K562 (cell line): ENCODE data around the gene SH3PXD2B. TPM values are rescaled to one million over a fixed set of nuclear protein-coding genes. Genes with fewer than 3 reads are reported as not detected.

Source experiments
- ATAC-seq: fragments of 200-7000 bp; cut with Tn5 transposase; 3 replicates; pipeline ENCODE4 v1.9.1; 2020; ENCODE audit warnings: moderate library complexity
- BruUV-seq: library from RNA; stranded (reverse); fragments of 400-500 nt; replicated peaks from 2 replicates; lab custom pipeline; 2021; lab: Mats Ljungman, UMichigan
- CTCF ChIA-PET: fragments of 300-600 bp; formaldehyde crosslinking; extraction: SDS; loops from one replicate; lab custom pipeline; 2021; ENCODE audit warnings: low intra/inter-chr PET ratio; lab: Yijun Ruan, JAX
- POLR2A ChIA-PET: fragments of 300-600, 350-650 bp; sonication (Branson Sonifier 250); formaldehyde crosslinking; extraction: SDS; loops from one replicate; lab custom pipeline; 2021; ENCODE audit warnings: antibody characterized with exemption, inconsistent platforms; lab: Yijun Ruan, JAX
- DNase-seq, 4 experiments: peaks; one replicate each; pipeline versions ENCODE4 v3.0.0 to v3.0.0-alpha.2; 2011 to 2018; ENCODE audit warnings: low spot score in 3 of 4, mixed read lengths in 3 of 4; ENCODE audit errors: extremely low read depth in 1 of 4
- FAIRE-seq: peaks from 2 replicates; lab custom pipeline; 2011; peaks lifted over from hg19 to GRCh38; lab: Jason Lieb, UNC
- H2AFZ ChIP-seq: 2 replicates; pipeline ENCODE4 v1.6.0; 2011; ENCODE audit warnings: low read depth, low read length, control low read depth, inconsistent platforms
- H3K27ac ChIP-seq: fragments of 200-600 bp; 3 replicates; pipeline ENCODE4 v1.8.0; 2011; ENCODE audit warnings: low read depth, mild to moderate bottlenecking, control low read depth, inconsistent platforms, low read length, moderate library complexity, mixed read lengths; ENCODE audit errors: extremely low read depth
- H3K27me3 ChIP-seq, 2 experiments: fragments of 300-600 bp in 1 of 2; 2 replicates in 1 of 2; 3 replicates in 1 of 2; pipeline versions ENCODE4 v1.6.0 to v1.8.0; 2011; ENCODE audit warnings: inconsistent platforms in 2 of 2, low read length in 2 of 2, mild to moderate bottlenecking in 1 of 2, mixed read lengths in 1 of 2, moderate library complexity in 1 of 2; ENCODE audit not compliant: control insufficient read depth in 2 of 2, insufficient read depth in 2 of 2
- H3K36me3 ChIP-seq: fragments of 300-600 bp; 3 replicates; pipeline ENCODE4 v1.8.0; 2011; ENCODE audit warnings: mild to moderate bottlenecking, low read length, inconsistent platforms; ENCODE audit not compliant: control insufficient read depth, insufficient read depth
- H3K4me1 ChIP-seq, 2 experiments: fragments of 200-600 bp in 1 of 2; replicated peaks in 1 of 2; 2 replicates in 1 of 2; 3 replicates in 1 of 2; pipeline versions ENCODE4 v1.5.1 to v1.8.0; 2011; ENCODE audit warnings: inconsistent platforms in 2 of 2, low read length in 2 of 2, mild to moderate bottlenecking in 1 of 2, mixed read lengths in 1 of 2, moderate library complexity in 1 of 2; ENCODE audit not compliant: control insufficient read depth in 2 of 2, insufficient read depth in 2 of 2
- H3K4me2 ChIP-seq: 2 replicates; pipeline ENCODE4 v1.6.1; 2011; ENCODE audit warnings: low read length, control low read depth, inconsistent platforms, mixed read lengths; ENCODE audit not compliant: insufficient read depth
- H3K4me3 ChIP-seq: fragments of 200-600 bp; sonication (generic), shearing (Covaris generic); 2 replicates; pipeline ENCODE4 v1.5.1; 2016; ENCODE audit warnings: control low read depth, inconsistent platforms
- H3K79me2 ChIP-seq: fragments of 200-600 bp; 3 replicates; pipeline ENCODE4 v1.8.0; 2011; ENCODE audit warnings: low read length, inconsistent platforms; ENCODE audit not compliant: control insufficient read depth, insufficient read depth
- H3K9ac ChIP-seq, 2 experiments: 2 replicates each; pipeline versions ENCODE4 v1.6.0 to v1.6.1; 2011; ENCODE audit warnings: low read depth in 2 of 2, low read length in 2 of 2, control low read depth in 1 of 2, inconsistent platforms in 1 of 2, mild to moderate bottlenecking in 1 of 2, mixed read lengths in 1 of 2; ENCODE audit not compliant: insufficient read depth in 1 of 2
- H3K9me1 ChIP-seq: one replicate; pipeline ENCODE4 v1.6.0; 2011; ENCODE audit warnings: inconsistent platforms, mild to moderate bottlenecking, low read length, moderate library complexity; ENCODE audit not compliant: control insufficient read depth, insufficient read depth
- H3K9me3 ChIP-seq: replicated peaks from 2 replicates; pipeline ENCODE4 v1.5.1; 2011; ENCODE audit warnings: low read depth, low read length, inconsistent platforms; ENCODE audit not compliant: control insufficient read depth, insufficient read depth
- H4K20me1 ChIP-seq: replicated peaks from 2 replicates; pipeline ENCODE4 v1.6.1; 2011; ENCODE audit warnings: low read length, inconsistent platforms, mixed read lengths; ENCODE audit not compliant: control insufficient read depth, insufficient read depth
- ARID1B ChIP-seq: fragments of 450-650 bp; IDR thresholded peaks from 2 replicates; pipeline ENCODE4 v1.6.1; 2016; ENCODE audit warnings: antibody characterized with exemption, mild to moderate bottlenecking, inconsistent platforms
- EP300 ChIP-seq: IDR thresholded peaks from 2 replicates; pipeline ENCODE4 v1.6.1; 2012; ENCODE audit warnings: low read length, improper control_type of control experiment
- HOXB6 ChIP-seq: fragments of 250-450 bp; sonication (Bioruptor Pico); IDR thresholded peaks from 2 replicates; pipeline ENCODE4 v1.5.1; 2022; ENCODE audit warnings: mild to moderate bottlenecking, borderline replicate concordance
- MBD1 ChIP-seq: fragments of 250-450 bp; sonication (Bioruptor Pico); IDR thresholded peaks from 2 replicates; pipeline ENCODE4 v1.8.0; 2022; ENCODE audit warnings: inconsistent platforms
- POLR3A ChIP-seq: IDR thresholded peaks from 2 replicates; pipeline ENCODE4 v1.6.1; 2011; ENCODE audit warnings: borderline replicate concordance, mild to moderate bottlenecking, moderate library complexity; ENCODE audit not compliant: insufficient read length, insufficient read depth; ENCODE audit errors: extremely low read depth
- ZNF431 ChIP-seq: sonication (generic); formaldehyde crosslinking; IDR thresholded peaks from 2 replicates; pipeline ENCODE4 v1.8.0; 2022; ENCODE audit warnings: mild to moderate bottlenecking, missing genetic modification reagents
- ZNF668 ChIP-seq: fragments of 250-450 bp; sonication (Bioruptor Pico); IDR thresholded peaks from 2 replicates; pipeline ENCODE4 v1.8.0; 2022; ENCODE audit warnings: mild to moderate bottlenecking, inconsistent platforms
- WGBS: fragments of 100-300 bp; shearing (Covaris generic); methylation state at CpG from one replicate; pipeline ENCODE4 v1.1.6; 2016; ENCODE audit warnings: low coverage, mixed read lengths; ENCODE audit not compliant: insufficient coverage; ENCODE audit errors: missing lambda C conversion rate; 5-methylcytosine and 5-hydroxymethylcytosine counted together
- in situ Hi-C: fragments of 300-500 bp; cut with MboI; formaldehyde crosslinking; loops from 4 replicates; pipeline ENCODE4 v1.15.0; 2018; ENCODE audit warnings: inconsistent platforms, mixed read lengths
- intact Hi-C: fragments of 100-400 bp; cut with micrococcal nuclease; formaldehyde crosslinking; loops from 2 replicates; pipeline ENCODE4 v1.14.2; 2022
- polyA plus RNA-seq, 8 experiments: library from polyadenylated mRNA; depleted of rRNA in 4 of 8; stranded (reverse) in 5 of 8; unstranded in 3 of 8; fragments of >200 nt; fragmentation: Nextera tagmentation in 2 of 8; fragmentation: Illumina TruSeq in 1 of 8; extraction: Ambion mirVana in 2 of 8; extraction: Trizol in 1 of 8; gene quantifications; 2 replicates each; pipeline versions ENCODE4 v1.2.1 to v1.2.3, GENCODE V29; 2011 to 2014; ENCODE audit warnings: inconsistent platforms in 1 of 8, missing spikeins in 1 of 8
- total RNA-seq, 7 experiments: library from RNA; depleted of rRNA in 6 of 7; stranded (reverse); fragments of >200 nt in 6 of 7; fragmentation: Illumina TruSeq in 2 of 7; extraction: Trizol in 2 of 7; gene quantifications; 2 replicates each; pipeline versions ENCODE4 v1.2.1 to v1.2.3, GENCODE V29; 2011 to 2021; ENCODE audit warnings: low replicate concordance in 1 of 7
- TF ChIP-seq, protein P1 (sequence below): sonication (generic); formaldehyde crosslinking; IDR thresholded peaks from 2 replicates; pipeline ENCODE4 v1.9.0; 2022; ENCODE audit warnings: mild to moderate bottlenecking, missing genetic modification reagents
- TF ChIP-seq, protein P2 (sequence below): fragments of 250-450 bp; sonication (Bioruptor Pico); IDR thresholded peaks from 2 replicates; pipeline ENCODE4 v1.4.0; 2020; ENCODE audit warnings: mild to moderate bottlenecking
- TF ChIP-seq, protein P3 (sequence below), 2 experiments: fragments of 450-650 bp in 1 of 2; sonication (generic) in 1 of 2; formaldehyde crosslinking in 1 of 2; IDR thresholded peaks in 1 of 2; conservative IDR thresholded peaks in 1 of 2; 2 replicates each; pipeline versions ENCODE4 v1.6.1 to v1.8.1; 2016 to 2023; ENCODE audit warnings: mild to moderate bottlenecking in 2 of 2, moderate library complexity in 2 of 2, inconsistent platforms in 1 of 2, missing genetic modification reagents in 1 of 2
- TF ChIP-seq, protein P4 (sequence below): fragments of 450-650 bp; conservative IDR thresholded peaks from 2 replicates; pipeline ENCODE4 v1.6.1; 2016; ENCODE audit warnings: missing genetic modification characterization, low read depth, mild to moderate bottlenecking, missing compliant biosample characterization, moderate library complexity

SH3PXD2B gene
- total and polyA plus RNA-seq, 9 of the 15 experiments (the other 6 are each of a cell fraction or from before 2014, with no cell fraction given) = 0.04 to 0.66 (median 0.19) TPM

DNA sequence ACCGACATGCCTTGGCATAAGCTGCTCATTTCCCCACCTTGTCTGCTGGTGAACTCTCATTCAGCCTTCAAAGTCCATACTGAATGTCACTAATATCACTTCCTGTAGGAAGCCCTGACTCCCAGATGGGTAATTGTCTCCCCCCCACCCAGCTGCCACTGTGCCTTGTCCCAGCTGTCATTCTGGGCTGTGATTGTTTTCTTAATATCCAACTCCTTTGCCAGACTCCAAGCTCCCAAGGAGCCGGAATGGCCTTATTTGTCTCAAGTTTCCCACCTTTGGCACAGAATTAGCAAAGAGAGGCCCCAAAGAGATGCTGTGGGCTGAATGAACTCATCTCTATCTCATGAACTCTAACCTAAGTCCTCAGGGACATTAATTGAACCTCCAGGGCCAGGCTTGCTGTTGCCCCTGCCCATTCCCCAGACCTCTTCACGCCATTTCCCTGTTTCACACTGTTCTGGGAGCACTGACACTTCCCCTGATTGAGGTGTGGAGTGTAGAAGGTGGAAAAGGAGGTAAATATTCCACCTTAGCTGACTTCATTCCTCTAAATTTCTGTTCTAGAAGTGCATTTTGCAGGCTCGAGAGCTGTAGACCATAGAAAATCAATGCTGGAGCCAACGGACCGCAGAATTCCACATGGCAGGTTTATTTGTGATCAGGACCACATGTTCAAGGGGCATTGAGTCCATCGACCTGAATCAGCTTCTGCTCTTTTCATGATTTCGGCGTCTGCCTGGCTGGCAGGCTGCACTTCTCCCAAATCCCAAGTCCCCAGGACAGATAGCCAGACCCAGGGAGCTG is 4.9 kb upstream of the SH3PXD2B start:
- Histone ChIP-seq H3K36me3 (no peaks in the 10 kb centered on the region), H2AFZ (no peak overlapping the region), H3K4me1 (peaks cover 3 to 6% of the 10 kb centered on the region in 2 experiments; a peak in 3 of 5 replicates), H3K27ac (no peak overlapping the region), H3K9me1 (no peaks in the 10 kb centered on the region), H3K4me2 (no peak overlapping the region), H3K4me3 (no peak overlapping the region), H3K27me3 (peaks cover 0 to 28% of the 10 kb centered on the region in 2 experiments; a peak in 3 of 5 replicates), H3K9me3 (no peaks in the 10 kb centered on the region), H3K79me2 (no peaks in the 10 kb centered on the region), H4K20me1 (no peaks in the 10 kb centered on the region; the same call in 1 of the 2 replicates), H3K9ac (no peak overlapping the region)
- FAIRE-seq (no peak), DNase-seq (no peak), ATAC-seq (no peak)
- BruUV-seq = no TSS peak
- WGBS = under 1% methylated on average over 9 of the region's 9 CpGs
- intact Hi-C loops (loop anchor here (10.0 kb wide), 1 partner anchor 354 kb away; no protein-coding TSS in a partner anchor), in situ Hi-C loops (loop anchor here (10.0 kb wide), 1 partner anchor 354 kb away; no protein-coding TSS in a partner anchor)
- POLR2A ChIA-PET = interaction anchor here (0.6 to 0.7 kb wide), 2 partner anchors 16 to 1124 kb away, joined by 3 read pairs; no protein-coding TSS in a partner anchor
- CTCF ChIA-PET = no interaction called here
- TF ChIP-seq, protein P1, sequence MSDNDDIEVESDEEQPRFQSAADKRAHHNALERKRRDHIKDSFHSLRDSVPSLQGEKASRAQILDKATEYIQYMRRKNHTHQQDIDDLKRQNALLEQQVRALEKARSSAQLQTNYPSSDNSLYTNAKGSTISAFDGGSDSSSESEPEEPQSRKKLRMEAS = no peak
- TF ChIP-seq, protein P2, sequence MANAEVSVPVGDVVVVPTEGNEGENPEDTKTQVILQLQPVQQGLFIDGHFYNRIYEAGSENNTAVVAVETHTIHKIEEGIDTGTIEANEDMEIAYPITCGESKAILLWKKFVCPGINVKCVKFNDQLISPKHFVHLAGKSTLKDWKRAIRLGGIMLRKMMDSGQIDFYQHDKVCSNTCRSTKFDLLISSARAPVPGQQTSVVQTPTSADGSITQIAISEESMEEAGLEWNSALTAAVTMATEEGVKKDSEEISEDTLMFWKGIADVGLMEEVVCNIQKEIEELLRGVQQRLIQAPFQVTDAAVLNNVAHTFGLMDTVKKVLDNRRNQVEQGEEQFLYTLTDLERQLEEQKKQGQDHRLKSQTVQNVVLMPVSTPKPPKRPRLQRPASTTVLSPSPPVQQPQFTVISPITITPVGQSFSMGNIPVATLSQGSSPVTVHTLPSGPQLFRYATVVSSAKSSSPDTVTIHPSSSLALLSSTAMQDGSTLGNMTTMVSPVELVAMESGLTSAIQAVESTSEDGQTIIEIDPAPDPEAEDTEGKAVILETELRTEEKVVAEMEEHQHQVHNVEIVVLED (CRISPR knock-in tag) = no peak
- TF ChIP-seq ZNF668 (CRISPR knock-in tag) = no peak
- no peak for TF ChIP-seq ZNF431 (CRISPR knock-in tag)
- TF ChIP-seq, protein P3, sequence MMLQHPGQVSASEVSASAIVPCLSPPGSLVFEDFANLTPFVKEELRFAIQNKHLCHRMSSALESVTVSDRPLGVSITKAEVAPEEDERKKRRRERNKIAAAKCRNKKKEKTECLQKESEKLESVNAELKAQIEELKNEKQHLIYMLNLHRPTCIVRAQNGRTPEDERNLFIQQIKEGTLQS (IDR thresholded peaks at IDR 0.05) = no peak
- TF ChIP-seq, protein P3 (CRISPR knock-in tag; conservative IDR thresholded peaks at IDR 0.05) = no peak
- TF ChIP-seq HOXB6 = no peak
- TF ChIP-seq ARID1B = no peak
- TF ChIP-seq POLR3A = no peak
- no peak for TF ChIP-seq EP300
- TF ChIP-seq, protein P4, sequence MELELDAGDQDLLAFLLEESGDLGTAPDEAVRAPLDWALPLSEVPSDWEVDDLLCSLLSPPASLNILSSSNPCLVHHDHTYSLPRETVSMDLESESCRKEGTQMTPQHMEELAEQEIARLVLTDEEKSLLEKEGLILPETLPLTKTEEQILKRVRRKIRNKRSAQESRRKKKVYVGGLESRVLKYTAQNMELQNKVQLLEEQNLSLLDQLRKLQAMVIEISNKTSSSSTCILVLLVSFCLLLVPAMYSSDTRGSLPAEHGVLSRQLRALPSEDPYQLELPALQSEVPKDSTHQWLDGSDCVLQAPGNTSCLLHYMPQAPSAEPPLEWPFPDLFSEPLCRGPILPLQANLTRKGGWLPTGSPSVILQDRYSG (tag) = no peak
- TF ChIP-seq MBD1 (CRISPR knock-in tag) = no peak
